MG63 (cell line): Measurements from ENCODE around the gene TTC28. TPM values are rescaled to one million over a fixed set of nuclear protein-coding genes. Genes with fewer than 3 reads are reported as not detected.
A peak's percentile ranks its signal among the peaks of the same experiment; 100 is the strongest.
"Not testable (repeated sequence)": the region's sequence is repeated elsewhere in the genome, so short reads cannot be mapped to it uniquely, and the experiment has no call there.

Experiments
- DNase-seq: peaks from one replicate; pipeline ENCODE4 v3.0.0-alpha.2; 2020
- H3K27me3 ChIP-seq: fragments of 250-450 bp; sonication (Bioruptor Pico); 2 replicates; pipeline ENCODE4 v1.5.1; 2020; ENCODE audit warnings: mild to moderate bottlenecking, moderate library complexity
- H3K36me3 ChIP-seq: fragments of 250-450 bp; sonication (Bioruptor Pico); 2 replicates; pipeline ENCODE4 v1.5.1; 2020; ENCODE audit warnings: mild to moderate bottlenecking, moderate library complexity
- H3K4me3 ChIP-seq: fragments of 250-450 bp; sonication (Bioruptor Pico); 2 replicates; pipeline ENCODE4 v1.5.1; 2020; ENCODE audit warnings: mild to moderate bottlenecking, moderate library complexity
- H3K9me3 ChIP-seq: fragments of 250-450 bp; sonication (Bioruptor Pico); 2 replicates; pipeline ENCODE4 v1.5.1; 2020; ENCODE audit warnings: mild to moderate bottlenecking, moderate library complexity
- total RNA-seq: library from RNA; depleted of rRNA; stranded (reverse); fragments of >200 nt; shearing (Covaris generic); gene quantifications from 2 replicates; pipeline ENCODE4 v1.2.3, GENCODE V29; 2014; ENCODE audit warnings: low replicate concordance; rRNA removed

TTC28 gene
- total RNA-seq: 2.9 and 3.1 TPM in 2 replicates

DNA sequence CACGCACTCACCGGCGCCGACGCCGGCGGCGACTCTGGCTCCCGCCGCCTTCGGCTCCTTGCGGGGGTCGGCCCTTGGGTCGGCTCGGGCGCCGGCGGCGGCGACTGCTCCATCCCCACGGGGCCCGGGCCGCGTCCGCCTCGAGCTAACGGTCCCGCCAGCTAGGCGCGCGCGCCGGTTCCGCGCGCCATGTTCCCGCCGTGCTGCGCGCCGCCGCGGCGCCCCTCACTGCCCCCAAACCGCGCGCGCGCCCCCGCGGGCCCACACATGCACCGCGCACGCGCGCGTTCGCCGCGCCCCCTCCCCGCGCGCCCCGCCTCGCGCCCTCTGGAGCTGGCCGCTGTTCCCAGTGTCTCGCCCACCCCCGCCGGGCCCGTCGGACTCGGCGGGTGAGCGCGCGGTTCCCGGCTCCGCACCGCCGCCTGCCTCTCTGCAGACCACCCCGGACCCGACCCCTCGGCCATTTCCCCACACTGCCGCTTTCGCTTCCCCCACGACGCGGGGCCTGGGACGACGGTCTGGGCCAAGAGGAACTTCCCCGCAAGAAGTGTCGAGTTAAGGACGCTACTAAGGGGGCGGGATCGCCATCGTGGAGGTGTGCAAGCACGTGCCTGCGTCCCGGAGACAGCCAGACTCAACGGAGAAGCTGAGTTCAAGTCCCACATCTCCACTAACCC is at the start of gene TTC28:
TTC28 (minus strand) TSS at position 230 of the 677 bp plus-strand sequence; CDS start at position 113, 117 bp downstream.
- H3K4me3 ChIP-seq: peak within 1 kb of the TSS; percentile 71
- H3K27me3 ChIP-seq, H3K9me3 ChIP-seq, H3K36me3 ChIP-seq: not testable (repeated sequence)
- peak; percentile 85 for DNase-seq

DNA sequence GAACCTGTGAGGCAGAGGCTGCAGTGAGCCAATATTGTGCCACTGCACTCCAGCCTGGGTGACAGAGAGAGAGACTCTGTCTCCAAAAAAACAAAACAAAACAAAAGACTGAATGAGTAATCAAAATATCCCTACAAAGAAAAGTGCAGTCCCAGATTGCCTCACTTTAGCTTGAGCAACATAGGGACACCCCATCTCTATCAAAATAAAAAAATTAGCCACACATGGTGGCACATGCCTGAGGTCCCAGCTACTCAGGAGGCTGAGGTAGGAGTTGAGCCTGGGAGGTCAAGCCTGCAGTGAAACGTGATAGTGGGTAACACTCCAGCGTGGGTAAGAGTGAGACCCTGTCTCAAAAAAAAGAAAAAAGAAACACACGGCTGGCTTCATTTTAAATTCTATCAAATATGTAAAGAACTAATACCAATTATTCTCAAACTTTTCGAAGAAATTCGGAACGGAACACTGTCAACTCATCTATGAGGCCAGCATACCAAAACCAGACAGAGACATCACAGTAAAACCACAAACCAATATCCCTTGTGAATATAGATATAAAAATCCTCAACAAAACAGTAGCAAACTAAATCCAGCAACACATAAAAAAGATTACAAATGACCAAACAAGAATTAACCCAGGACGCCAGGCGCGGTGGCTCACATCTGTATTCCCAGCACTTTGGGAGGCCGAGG is 49.1 kb upstream of the TTC28 start:
- Histone ChIP-seq H3K36me3 (peaks cover 26% of the 10 kb centered on the region), H3K9me3 (no peaks in the 10 kb centered on the region), H3K4me3 (no peak overlapping the region), H3K27me3 (no peaks in the 10 kb centered on the region)
- no peak for DNase-seq

- peaks cover 24% of the 10 kb centered on the region for H3K36me3 ChIP-seq
- no peaks in the 10 kb centered on the region for H3K27me3 ChIP-seq
- no peak for DNase-seq
- no peaks in the 10 kb centered on the region for H3K9me3 ChIP-seq
- H3K4me3 ChIP-seq: no peak overlapping the region
Observed at GRCh38 chr22:28728002-28728401, 48.4 kb upstream of the TTC28 start.

DNA sequence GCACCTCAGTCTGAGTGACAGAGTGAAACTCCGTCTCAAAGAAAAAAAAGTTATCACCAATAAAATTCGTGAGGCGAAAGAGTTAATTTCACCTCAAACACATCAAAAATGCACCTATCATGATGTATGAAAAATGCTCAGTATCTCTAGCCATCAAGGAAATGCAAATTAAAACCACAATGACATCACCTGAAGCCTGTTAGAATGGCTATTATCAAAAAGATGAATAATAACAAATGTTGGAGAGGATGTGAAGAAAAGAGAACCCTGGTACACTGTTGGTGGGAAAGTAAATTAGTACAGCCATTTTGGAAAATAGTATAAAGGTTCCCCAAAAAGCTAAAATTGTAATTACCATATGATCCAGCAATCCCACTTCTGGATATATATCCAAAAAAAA is 38.4 kb upstream of the TTC28 start:
- no peaks in the 10 kb centered on the region for H3K27me3 ChIP-seq
- no peaks in the 10 kb centered on the region for H3K9me3 ChIP-seq
- no peak for DNase-seq
- peaks cover 37% of the 10 kb centered on the region for H3K36me3 ChIP-seq
- H3K4me3 ChIP-seq: no peak overlapping the region

DNA sequence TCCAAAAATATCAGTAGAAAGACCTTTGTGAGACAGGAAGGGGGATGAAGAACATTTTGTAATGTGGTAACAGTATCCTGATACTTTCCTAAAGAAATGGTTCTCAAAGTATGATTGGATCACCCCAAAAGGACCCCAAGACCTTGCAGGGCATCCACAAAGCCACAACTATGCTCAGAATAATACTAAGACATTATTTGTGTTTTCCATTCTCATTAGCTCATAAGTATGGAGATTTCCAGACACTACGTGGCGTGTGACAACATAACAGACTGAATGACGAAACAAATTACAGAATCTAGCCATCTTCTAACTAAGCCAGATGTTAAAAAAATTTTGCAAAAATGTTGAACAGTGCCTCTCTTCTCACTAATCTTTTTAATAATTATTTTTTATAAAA is 37.0 kb upstream of the TTC28 start:
- Histone ChIP-seq H3K36me3 (peaks cover 34% of the 10 kb centered on the region), H3K27me3 (no peaks in the 10 kb centered on the region), H3K9me3 (no peaks in the 10 kb centered on the region), H3K4me3 (no peak overlapping the region)
- DNase-seq: no peak

- no peak for DNase-seq
- Histone ChIP-seq H3K9me3 (no peaks in the 10 kb centered on the region), H3K36me3 (peaks cover 35% of the 10 kb centered on the region), H3K27me3 (no peaks in the 10 kb centered on the region), H3K4me3 (no peak overlapping the region)
Observed at GRCh38 chr22:28715611-28716010, 36.0 kb upstream of the TTC28 start.

DNA sequence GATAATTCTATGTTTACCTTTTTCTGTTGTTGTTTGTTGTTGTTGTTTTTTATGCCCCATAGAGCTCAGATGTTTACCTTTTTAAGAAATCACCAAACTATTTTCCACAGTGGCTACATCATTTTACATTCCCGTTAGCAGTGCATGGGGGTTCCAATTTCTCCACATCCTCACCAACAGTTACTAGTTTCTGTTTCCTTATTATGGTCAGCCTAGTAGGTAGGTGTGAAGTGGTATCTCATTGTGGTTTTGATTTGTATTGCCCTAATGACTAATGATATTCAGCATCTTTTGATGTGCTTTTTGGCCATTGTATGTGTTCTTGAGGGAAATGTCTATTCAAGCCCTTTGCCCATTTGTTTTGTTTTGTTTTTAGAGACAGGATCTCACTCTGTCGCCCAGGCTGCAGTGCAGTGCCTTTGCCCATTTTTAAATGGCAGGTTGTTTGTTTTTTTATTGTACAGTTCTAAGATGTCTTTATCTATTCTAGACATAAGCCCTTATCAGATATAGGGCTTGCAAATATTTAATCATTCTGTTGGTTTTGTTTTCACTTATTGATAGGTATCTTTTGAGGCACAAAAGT is 34.5 kb upstream of the TTC28 start:
- peaks cover 32% of the 10 kb centered on the region for H3K36me3 ChIP-seq
- H3K9me3 ChIP-seq: no peaks in the 10 kb centered on the region
- no peak for DNase-seq
- H3K27me3 ChIP-seq: no peaks in the 10 kb centered on the region
- no peak overlapping the region for H3K4me3 ChIP-seq

- DNase-seq: peak; percentile 31
- H3K9me3 ChIP-seq: no peaks in the 10 kb centered on the region
- no peak overlapping the region for H3K4me3 ChIP-seq
- no peaks in the 10 kb centered on the region for H3K27me3 ChIP-seq
- peaks cover 31% of the 10 kb centered on the region for H3K36me3 ChIP-seq
Observed at GRCh38 chr22:28711820-28712777, 32.5 kb upstream of the TTC28 start.

GRCh38 chr22:28711341-28711740 is 31.7 kb upstream of the TTC28 start:
- no peak overlapping the region for H3K4me3 ChIP-seq
- H3K36me3 ChIP-seq: peaks cover 34% of the 10 kb centered on the region
- H3K9me3 ChIP-seq: no peaks in the 10 kb centered on the region
- no peaks in the 10 kb centered on the region for H3K27me3 ChIP-seq
- DNase-seq: no peak

DNA sequence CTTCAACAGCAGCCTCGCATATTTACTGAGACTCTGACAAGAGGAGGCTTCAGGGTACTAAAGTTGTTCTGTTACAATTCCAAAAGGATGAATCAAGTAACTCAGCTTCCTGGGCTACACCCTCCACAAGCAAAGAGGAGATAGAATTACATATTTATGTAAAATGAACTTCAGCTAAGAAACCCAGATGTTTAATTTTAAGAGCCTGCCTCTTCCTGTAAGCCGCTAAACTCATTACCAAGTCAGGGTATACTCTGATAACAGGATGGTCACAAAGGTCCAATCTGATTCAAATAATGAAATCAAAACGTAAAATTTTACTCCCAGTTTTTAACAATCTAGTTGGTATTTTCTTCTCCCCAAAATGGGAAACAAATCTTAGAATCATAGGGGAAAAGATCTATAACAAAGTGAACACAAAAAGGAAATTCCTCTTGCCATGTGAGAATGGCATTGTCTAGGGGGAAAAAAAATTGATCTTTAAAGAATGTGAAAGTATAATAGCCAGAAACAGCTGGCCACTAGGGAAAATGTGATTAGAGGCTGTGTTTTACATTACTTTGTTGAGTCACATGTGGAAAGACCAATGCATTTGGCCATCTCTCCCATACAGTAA is 31.0 kb upstream of the TTC28 start:
- DNase-seq: peak; percentile 12
- no peak overlapping the region for H3K4me3 ChIP-seq
- no peaks in the 10 kb centered on the region for H3K27me3 ChIP-seq
- H3K9me3 ChIP-seq: no peaks in the 10 kb centered on the region
- peaks cover 37% of the 10 kb centered on the region for H3K36me3 ChIP-seq

DNA sequence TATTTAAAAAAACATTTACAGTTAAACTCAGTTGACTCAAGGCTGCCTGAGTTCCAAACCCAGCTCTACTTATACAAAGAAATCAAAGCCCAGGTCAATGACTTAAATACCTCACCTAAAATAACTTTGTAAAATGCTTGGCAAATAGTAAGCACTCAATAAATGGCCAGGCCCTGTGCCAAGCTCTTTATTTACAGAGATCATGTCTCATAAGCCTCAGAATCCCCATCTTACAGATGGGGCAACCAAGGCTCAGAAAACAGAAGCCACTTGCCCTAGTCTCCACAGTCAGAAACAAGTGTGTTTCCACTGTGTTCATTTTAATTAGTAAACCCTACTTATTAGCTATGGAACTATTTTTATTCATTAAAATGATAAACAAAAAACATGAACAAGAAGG is 30.5 kb upstream of the TTC28 start:
- H3K9me3 ChIP-seq: no peaks in the 10 kb centered on the region
- DNase-seq: peak; percentile 11
- no peak overlapping the region for H3K4me3 ChIP-seq
- peaks cover 40% of the 10 kb centered on the region for H3K36me3 ChIP-seq
- H3K27me3 ChIP-seq: no peaks in the 10 kb centered on the region

- Histone ChIP-seq H3K36me3 (peaks cover 50% of the 10 kb centered on the region), H3K27me3 (no peaks in the 10 kb centered on the region), H3K9me3 (no peaks in the 10 kb centered on the region), H3K4me3 (no peak overlapping the region)
- no peak for DNase-seq
Observed at GRCh38 chr22:28706845-28707244, 27.2 kb upstream of the TTC28 start.

DNA sequence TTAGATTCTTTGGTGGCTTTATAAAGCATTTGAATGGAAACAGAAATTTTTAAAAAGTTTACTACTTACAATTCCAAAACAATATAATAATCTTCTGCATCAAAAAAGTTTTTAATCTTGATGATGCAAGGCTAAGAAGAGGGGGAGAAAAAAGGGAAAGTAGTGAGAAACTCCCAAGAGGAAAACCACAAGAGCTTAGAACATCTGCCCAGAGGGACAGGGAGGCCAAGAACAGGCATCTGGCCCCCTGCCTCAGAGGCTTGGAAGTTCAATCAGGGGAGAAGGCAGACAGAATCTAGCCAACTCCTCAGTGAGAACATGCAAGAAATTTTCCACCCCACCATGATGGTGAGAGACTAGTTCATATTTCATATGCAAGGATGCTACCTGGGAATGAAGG is 23.8 kb upstream of the TTC28 start:
- H3K27me3 ChIP-seq: no peaks in the 10 kb centered on the region
- DNase-seq: no peak
- H3K36me3 ChIP-seq: peaks cover 33% of the 10 kb centered on the region
- H3K9me3 ChIP-seq: no peaks in the 10 kb centered on the region
- no peak overlapping the region for H3K4me3 ChIP-seq

DNA sequence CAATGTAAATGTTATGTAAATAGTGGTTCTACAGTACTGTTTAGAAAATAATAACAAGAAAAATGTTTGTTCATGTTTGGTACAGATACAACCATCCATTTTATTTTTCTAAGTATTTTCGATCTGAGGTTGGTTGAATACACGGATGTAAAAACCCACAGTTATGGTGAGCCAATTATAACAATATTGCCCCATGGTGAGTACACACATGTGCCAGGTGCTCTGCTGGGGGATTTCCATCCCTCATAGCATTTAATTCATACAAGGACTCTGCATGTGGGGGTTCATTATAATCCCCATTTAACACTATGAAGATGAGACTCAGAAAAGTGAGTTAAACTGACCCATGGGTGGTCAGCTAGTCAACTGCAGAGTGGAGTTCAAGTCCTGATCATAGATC is 23.3 kb upstream of the TTC28 start:
- H3K27me3 ChIP-seq: no peaks in the 10 kb centered on the region
- no peaks in the 10 kb centered on the region for H3K9me3 ChIP-seq
- H3K4me3 ChIP-seq: no peak overlapping the region
- peaks cover 29% of the 10 kb centered on the region for H3K36me3 ChIP-seq
- DNase-seq: no peak

DNA sequence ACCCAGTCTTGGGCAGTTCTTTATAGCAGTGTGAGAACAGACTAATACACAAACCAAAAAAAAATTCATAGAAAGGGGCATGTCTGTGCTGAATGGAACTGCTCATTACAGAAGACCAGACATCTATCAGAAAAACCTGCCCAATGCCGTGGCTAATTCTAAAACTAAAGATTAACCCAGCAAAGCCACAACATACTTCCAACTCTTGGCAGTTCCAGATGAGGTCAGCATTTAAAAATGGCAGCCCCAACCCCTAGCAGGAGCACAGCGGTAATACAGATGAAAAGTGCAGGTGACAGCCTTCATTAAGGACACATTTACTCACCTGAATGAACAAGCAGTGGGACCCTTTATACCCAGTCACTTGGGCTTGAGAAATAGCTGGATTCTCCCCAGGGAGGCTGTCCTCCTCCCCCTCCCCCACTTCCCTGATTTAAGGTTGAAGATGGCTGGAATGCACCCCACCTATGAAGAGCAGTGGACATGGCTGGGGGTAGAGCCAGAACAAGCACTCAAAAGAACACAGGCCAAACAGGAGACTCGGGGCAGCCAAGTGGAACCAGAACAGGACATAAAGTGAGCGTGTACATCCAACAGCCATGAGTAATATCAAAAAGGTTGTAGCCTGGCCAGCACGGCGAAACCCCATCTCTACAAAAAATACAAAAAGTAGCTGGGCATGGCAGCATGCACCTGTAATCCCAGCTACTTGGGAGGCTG is 13.6 kb upstream of the TTC28 start:
- not testable (repeated sequence) for H3K36me3 ChIP-seq, H3K9me3 ChIP-seq, H3K4me3 ChIP-seq, H3K27me3 ChIP-seq, DNase-seq

DNA sequence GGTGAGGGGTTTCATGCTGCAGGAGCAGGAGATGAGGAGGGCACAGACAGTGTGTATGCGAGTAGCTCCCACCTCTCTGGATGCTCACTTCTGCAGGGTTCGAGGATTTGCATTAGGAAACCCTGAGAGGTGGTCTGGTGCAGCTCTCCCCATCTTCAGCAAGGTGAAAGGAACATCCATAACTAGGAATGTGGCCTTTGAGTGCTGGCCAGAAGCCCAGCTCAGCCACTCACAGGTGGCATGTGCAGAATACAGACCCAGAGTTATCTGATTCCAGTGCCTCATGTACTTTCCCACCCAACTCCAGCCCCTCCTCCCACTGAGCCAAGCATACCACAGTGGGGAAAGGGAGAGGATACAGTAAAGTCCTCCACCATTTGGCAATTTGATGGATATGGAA is 10.2 kb upstream of the TTC28 start:
- not testable (repeated sequence) for H3K4me3 ChIP-seq, H3K9me3 ChIP-seq, H3K27me3 ChIP-seq, H3K36me3 ChIP-seq, DNase-seq
